Measurements from ENCODE around the gene TEX53.

Gene TEX53

GRCh38 chr9:114633438-114634089 lies 24.0 kb downstream of the TEX53 start:
- DNase-seq = no peak

DNA sequence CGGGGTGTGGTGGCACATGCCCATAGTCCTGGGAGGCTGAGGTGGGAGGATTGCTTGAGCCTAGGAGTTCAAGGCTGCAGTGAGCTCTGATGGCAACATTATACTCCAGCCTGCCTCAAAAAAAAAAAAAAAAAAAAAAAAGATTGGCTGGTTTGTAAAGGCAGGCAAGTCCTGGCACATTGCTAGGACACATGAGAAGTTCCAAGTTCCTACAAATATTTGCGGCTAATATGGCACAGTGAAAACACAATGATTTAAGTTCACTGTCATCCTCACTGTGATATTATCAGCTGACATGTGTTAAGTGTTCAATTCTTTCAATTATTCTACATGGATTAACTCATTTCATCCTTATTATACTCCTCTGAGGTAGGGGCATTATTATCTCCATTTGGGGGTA lies 26.4 kb downstream of the TEX53 start:
- DNase-seq = no peak

GRCh38 chr9:114629563-114630090 lies 28.0 kb downstream of the TEX53 start:
- DNase-seq = no peak

- no peak for DNase-seq
Measured at GRCh38 chr9:114627553-114627952, 30.1 kb downstream of the TEX53 start.

DNA sequence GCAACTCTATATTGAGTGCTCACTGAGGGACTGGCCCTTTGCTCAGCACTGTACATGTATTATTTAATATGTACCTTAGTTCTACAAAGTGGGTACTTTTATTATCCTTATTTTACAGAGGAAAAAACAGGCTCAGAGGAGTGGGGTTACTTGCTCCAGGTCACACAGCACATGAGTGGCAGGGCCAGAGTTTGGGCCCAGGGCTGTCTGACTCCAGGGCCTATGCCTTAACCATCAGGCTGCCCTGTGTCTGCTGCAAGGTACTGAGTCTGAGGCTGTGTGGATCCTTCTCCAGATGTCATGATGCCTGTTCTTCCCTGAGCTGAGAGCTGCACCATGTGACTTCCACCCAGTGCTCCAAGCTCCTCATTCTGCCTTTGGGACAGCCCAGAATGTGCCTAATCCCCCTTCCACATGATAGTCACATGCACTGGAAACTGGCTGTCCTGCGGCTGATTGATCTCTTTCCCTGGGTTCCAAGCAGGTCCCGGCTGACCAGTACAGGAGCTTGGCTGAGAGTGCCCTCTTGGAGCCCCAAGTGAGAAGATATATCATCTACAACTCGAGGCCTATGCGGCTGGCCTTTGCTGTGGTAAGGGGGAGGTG lies 31.1 kb downstream of the TEX53 start:
- no peak for DNase-seq

- no peak for DNase-seq
Measured at GRCh38 chr9:114624677-114625076, 32.9 kb downstream of the TEX53 start.

DNA sequence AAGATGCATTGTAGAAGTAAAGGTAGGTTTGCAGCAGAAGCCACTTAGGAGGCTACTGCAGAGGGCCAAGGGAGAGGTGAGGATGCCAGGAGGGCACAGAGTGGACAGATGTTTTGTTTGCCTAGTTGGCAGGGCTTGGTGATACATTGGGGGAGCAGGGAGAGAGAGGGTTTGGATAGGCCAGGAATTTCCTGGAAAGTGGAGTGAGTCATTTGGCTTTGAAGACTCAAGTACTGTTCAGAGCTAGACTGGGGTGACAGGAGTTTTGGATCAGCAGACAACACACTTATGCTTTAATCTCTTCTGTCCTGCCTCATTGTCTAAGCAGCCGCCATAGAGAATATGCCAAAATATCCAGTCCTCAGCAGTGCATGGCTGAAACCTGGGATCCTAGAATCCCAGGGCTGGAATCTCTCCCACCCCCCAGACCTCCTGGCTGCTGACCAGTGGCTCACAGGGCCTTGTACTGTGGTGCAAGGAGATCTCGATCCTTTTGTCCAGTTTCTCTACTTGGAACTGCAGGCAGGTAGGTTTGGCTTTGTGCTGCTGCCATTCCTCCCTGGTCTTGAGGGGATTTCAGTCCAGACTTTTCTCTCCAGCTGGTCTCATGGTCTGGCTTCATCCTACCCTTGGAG lies 35.5 kb downstream of the TEX53 start:
- no peak for DNase-seq

- no peak for DNase-seq
Measured at GRCh38 chr9:114621561-114621960, 36.0 kb downstream of the TEX53 start.

DNA sequence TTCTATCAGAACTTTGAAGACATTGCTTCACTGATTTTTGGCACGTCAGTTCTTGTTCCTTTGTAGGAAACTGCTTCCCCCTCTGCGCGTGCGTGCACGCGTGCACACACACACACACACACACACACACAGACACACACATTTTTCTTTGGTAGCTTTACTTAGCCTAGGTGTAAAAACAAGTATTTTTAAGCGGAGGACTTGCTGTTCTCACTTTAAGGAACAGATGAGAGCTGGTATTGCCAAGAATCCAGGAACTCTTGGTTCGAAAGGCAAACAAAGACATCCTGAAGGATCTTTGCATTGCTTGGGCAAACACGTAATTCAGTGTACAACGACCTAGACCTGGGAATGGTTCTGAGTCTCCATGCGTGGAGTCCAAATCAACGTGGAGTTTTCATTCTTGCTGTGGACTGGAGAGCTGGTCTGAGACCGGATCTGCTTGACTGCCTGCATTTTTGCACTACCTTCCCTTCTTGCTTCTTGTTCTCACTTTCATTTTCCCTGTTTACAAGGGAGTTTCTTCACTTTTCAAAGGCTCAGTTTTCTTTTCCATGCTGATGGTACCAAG lies 38.3 kb downstream of the TEX53 start:
- DNase-seq = peak in 1 of 5 experiments; percentile 40

GRCh38 chr9:114616684-114617520 lies 40.7 kb downstream of the TEX53 start:
- peak in 1 of 5 experiments; percentile 17 for DNase-seq

DNA sequence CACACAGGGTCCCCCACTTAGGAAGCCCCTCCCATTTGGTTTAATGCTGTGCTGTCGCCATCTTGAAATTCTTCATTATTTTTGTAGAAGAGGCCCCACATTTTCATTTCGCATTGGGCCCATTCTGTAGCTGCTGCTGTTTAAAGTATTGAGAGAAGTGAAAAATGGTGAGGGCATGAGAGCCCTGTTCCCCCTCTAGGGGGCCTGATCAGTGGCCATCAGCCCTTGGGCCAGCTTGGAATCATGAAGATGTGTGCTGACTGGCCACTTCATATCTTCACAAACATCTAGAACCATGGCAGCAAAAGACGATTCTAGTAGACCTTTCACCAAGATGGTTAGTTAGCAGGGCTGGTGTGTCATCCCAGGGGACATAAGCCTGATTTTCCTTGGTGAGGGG lies 43.2 kb downstream of the TEX53 start:
- no peak for DNase-seq

DNA sequence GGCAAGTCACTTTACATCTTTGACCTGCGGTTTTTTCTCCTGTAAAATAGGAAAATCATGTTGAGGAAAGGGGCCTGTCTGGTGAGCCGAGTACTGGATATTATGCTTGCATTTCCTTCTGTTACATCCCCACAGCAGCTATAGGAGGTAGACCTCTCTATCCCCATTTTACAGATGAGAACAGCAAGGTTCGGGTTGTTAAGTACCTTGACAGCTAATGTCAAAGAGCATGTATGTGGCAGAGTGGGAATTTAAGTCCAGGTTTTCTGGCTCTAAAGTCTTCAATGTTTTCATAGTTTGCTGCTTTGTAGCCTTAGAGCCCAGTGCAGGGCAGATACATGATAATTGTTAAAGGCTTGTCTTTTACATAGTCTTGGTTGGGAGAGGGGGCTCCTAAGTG lies 43.7 kb downstream of the TEX53 start:
- no peak for DNase-seq

- no peak for DNase-seq
Measured at GRCh38 chr9:114613087-114613486, 44.5 kb downstream of the TEX53 start.

- DNase-seq = no peak
Measured at GRCh38 chr9:114612272-114612923, 45.2 kb downstream of the TEX53 start.

GRCh38 chr9:114611516-114612271 lies 45.9 kb downstream of the TEX53 start:
- peak in 2 of 5 experiments; percentile 31 to 69 for DNase-seq

DNA sequence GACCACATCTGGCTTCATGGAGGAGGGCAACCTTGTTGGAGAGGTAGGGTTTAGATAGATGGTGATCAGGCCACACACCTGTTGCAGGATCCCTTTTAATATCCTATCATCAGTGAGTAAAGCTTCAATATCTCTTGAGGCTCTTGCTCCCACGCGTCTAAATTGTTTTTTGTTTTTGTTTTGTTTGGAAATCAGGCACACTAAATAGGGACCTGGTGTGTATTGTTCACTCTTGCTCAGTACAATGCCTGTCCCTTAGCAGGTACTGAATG lies 49.1 kb downstream of the TEX53 start:
- DNase-seq = no peak

DNA sequence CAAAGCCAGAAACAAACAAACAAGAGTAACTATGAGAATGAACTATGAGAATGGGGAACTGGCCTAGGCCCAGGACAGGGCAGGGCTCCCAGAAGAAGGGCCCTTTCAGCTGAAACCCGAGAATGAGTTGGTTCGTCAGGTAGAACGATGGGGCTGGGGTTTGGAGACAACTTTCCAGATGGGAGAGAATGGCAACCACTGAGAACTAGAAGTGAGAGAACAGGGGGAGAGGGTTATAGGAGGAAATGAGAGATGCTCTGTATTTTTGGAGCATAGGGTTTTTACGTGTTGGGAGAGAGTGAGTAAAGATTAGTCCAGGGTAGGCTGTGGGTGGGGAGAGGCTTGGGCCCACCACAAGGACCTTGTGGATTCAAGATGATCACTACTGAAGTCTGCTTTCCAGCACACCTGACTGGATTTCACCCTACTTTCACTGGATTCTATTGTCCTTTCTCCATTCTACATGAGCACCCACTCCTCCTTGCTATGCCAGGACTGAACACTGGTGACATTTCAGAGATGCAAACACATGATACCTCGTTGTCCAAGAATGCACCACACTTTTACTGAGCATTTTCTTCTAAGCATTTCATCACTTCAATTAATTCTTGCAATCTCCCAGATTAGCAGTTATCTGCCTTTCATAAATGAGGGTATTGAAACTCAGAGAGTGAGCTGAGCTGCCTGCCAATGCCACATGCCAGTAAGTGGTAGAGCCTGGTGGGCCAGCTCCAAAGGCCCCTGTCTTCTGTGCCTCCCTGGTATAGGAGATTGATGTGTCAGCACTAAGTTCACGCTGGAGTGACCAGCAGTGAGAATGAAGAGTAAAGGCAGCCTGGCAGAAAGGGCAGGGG lies 49.7 kb downstream of the TEX53 start:
- no peak for DNase-seq

GRCh38 chr9:114606597-114607207 lies 50.9 kb downstream of the TEX53 start:
- no peak for DNase-seq
